SK-N-SH treated with all-trans-retinoic acid at 6 μM for 48 hours (cell line): ENCODE measurements around the gene AASS.

Experiments
- ATAC-seq: fragments of 200-7000 bp; cut with Tn5 transposase; 3 replicates; pipeline ENCODE4 v1.9.1; 2020; ENCODE audit warnings: mild to moderate bottlenecking, moderate library complexity
- ARNTL ChIP-seq: fragments of 450-650 bp; formaldehyde crosslinking; IDR thresholded peaks from 2 replicates; pipeline ENCODE4 v1.5.0; 2020; ENCODE audit warnings: low read depth, mild to moderate bottlenecking, moderate library complexity, borderline replicate concordance
- BACH2 ChIP-seq: fragments of 250-450 bp; sonication (Bioruptor Pico); IDR thresholded peaks from 2 replicates; pipeline ENCODE4 v1.9.0; 2021; ENCODE audit warnings: mild to moderate bottlenecking, borderline replicate concordance
- CSDC2 ChIP-seq: fragments of 250-450 bp; sonication (Bioruptor Pico); IDR thresholded peaks from 2 replicates; pipeline ENCODE4 v1.5.0; 2020; ENCODE audit warnings: mild to moderate bottlenecking, moderate library complexity
- ESRRG ChIP-seq: fragments of 250-450 bp; sonication (Bioruptor Pico); IDR thresholded peaks from 2 replicates; pipeline ENCODE4 v1.6.1; 2021; ENCODE audit warnings: mild to moderate bottlenecking
- GLIS3 ChIP-seq: fragments of 250-450 bp; sonication (Bioruptor Pico); IDR thresholded peaks from 2 replicates; pipeline ENCODE4 v1.5.0; 2020; ENCODE audit warnings: mild to moderate bottlenecking, moderate library complexity
- ISL1 ChIP-seq: fragments of 250-450 bp; sonication (Bioruptor Pico); IDR thresholded peaks from 2 replicates; pipeline ENCODE4 v2.1.2; 2022; ENCODE audit warnings: mild to moderate bottlenecking, moderate library complexity
- OSR1 ChIP-seq: fragments of 250-450 bp; sonication (Bioruptor Pico); IDR thresholded peaks from 2 replicates; pipeline ENCODE4 v1.8.0; 2022; ENCODE audit warnings: moderate library complexity, mild to moderate bottlenecking, inconsistent platforms
- PPARA ChIP-seq: fragments of 250-450 bp; sonication (Bioruptor Pico); IDR thresholded peaks from 2 replicates; pipeline ENCODE4 v1.5.0; 2020; ENCODE audit warnings: mild to moderate bottlenecking, borderline replicate concordance
- RARB ChIP-seq: fragments of 250-450 bp; sonication (Bioruptor Pico); IDR thresholded peaks from 2 replicates; pipeline ENCODE4 v1.8.0; 2021; ENCODE audit warnings: mild to moderate bottlenecking, moderate library complexity
- SNAI2 ChIP-seq: fragments of 250-450 bp; sonication (Bioruptor Pico); IDR thresholded peaks from 2 replicates; pipeline ENCODE4 v1.5.0; 2020; ENCODE audit warnings: mild to moderate bottlenecking, moderate library complexity
- TCF4 ChIP-seq: fragments of 250-450 bp; sonication (Bioruptor Pico); IDR thresholded peaks from 2 replicates; pipeline ENCODE4 v1.8.0; 2021; ENCODE audit warnings: mild to moderate bottlenecking, moderate library complexity, borderline replicate concordance
- TOX ChIP-seq: fragments of 250-450 bp; sonication (Bioruptor Pico); IDR thresholded peaks from 2 replicates; pipeline ENCODE4 v1.8.0; 2021; ENCODE audit warnings: mild to moderate bottlenecking, moderate library complexity, borderline replicate concordance
- ZC3H10 ChIP-seq: fragments of 250-450 bp; sonication (Bioruptor Pico); IDR thresholded peaks from 2 replicates; pipeline ENCODE4 v1.5.1; 2021; ENCODE audit warnings: mild to moderate bottlenecking, moderate library complexity
- ZFP3 ChIP-seq: fragments of 250-450 bp; sonication (Bioruptor Pico); IDR thresholded peaks from 2 replicates; pipeline ENCODE4 v1.5.0; 2020; ENCODE audit warnings: mild to moderate bottlenecking, moderate library complexity
- ZFP30 ChIP-seq: fragments of 450-650 bp; formaldehyde crosslinking; IDR thresholded peaks from 2 replicates; pipeline ENCODE4 v1.5.0; 2022; ENCODE audit warnings: mild to moderate bottlenecking, moderate library complexity
- ZNF565 ChIP-seq: fragments of 450-650 bp; formaldehyde crosslinking; conservative IDR thresholded peaks from 2 replicates; pipeline ENCODE4 v1.5.0; 2020; ENCODE audit warnings: low read depth, mild to moderate bottlenecking, moderate library complexity
- ZNF70 ChIP-seq: fragments of 450-650 bp; formaldehyde crosslinking; IDR thresholded peaks from 2 replicates; pipeline ENCODE4 v1.5.0; 2020; ENCODE audit warnings: mild to moderate bottlenecking, moderate library complexity
- ZNF8 ChIP-seq: fragments of 450-650 bp; formaldehyde crosslinking; IDR thresholded peaks from 2 replicates; pipeline ENCODE4 v1.5.0; 2020; ENCODE audit warnings: mild to moderate bottlenecking, moderate library complexity
- TF ChIP-seq, protein P1 (sequence below): fragments of 250-450 bp; sonication (Bioruptor Pico); IDR thresholded peaks from 2 replicates; pipeline ENCODE4 v1.8.0; 2021; ENCODE audit warnings: low read depth, mild to moderate bottlenecking, moderate library complexity, borderline replicate concordance
- TF ChIP-seq, protein P2 (sequence below): fragments of 250-450 bp; sonication (Bioruptor Pico); IDR thresholded peaks from 2 replicates; pipeline ENCODE4 v1.5.0; 2020; ENCODE audit warnings: mild to moderate bottlenecking, moderate library complexity
- TF ChIP-seq, protein P3 (sequence below): fragments of 250-450 bp; sonication (Bioruptor Pico); IDR thresholded peaks from 2 replicates; pipeline ENCODE4 v1.5.1; 2021; ENCODE audit warnings: mild to moderate bottlenecking, moderate library complexity
- TF ChIP-seq, protein P4 (sequence below): fragments of 250-450 bp; sonication (Bioruptor Pico); IDR thresholded peaks from 2 replicates; pipeline ENCODE4 v1.5.1; 2020; ENCODE audit warnings: low read depth, mild to moderate bottlenecking, moderate library complexity
- TF ChIP-seq, protein P5 (sequence below): fragments of 250-450 bp; sonication (Bioruptor Pico); IDR thresholded peaks from 2 replicates; pipeline ENCODE4 v1.8.0; 2020; ENCODE audit warnings: mild to moderate bottlenecking, moderate library complexity, borderline replicate concordance

The AASS gene

DNA sequence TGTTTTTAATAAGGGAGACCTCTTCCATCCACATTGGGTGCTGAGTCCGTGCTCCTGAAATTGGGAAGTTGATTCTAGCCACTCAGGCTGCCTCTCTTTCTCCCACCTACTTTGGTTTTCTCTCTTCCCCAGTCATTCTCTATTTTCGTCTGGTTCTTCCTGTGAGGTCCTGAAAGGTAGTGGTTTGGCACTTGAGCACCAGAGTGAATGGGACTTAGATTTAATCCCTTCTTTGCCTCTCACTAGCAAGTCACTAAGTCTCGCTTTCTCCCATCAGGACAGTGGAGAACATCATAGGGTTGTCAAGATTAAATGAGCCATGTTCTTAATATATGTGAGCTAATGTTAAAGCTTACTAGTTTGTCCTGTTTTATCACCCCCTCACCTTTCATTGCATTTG is 4.0 kb upstream of the AASS start:
- TF ChIP-seq OSR1 (CRISPR knock-in tag), result no peak
- no peak for TF ChIP-seq ZFP30 (CRISPR knock-in tag)
- TF ChIP-seq, protein P1, sequence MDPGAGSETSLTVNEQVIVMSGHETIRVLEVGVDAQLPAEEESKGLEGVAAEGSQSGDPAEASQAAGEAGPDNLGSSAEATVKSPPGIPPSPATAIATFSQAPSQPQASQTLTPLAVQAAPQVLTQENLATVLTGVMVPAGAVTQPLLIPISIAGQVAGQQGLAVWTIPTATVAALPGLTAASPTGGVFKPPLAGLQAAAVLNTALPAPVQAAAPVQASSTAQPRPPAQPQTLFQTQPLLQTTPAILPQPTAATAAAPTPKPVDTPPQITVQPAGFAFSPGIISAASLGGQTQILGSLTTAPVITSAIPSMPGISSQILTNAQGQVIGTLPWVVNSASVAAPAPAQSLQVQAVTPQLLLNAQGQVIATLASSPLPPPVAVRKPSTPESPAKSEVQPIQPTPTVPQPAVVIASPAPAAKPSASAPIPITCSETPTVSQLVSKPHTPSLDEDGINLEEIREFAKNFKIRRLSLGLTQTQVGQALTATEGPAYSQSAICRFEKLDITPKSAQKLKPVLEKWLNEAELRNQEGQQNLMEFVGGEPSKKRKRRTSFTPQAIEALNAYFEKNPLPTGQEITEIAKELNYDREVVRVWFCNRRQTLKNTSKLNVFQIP (CRISPR knock-in tag), result no peak
- TF ChIP-seq, protein P2, sequence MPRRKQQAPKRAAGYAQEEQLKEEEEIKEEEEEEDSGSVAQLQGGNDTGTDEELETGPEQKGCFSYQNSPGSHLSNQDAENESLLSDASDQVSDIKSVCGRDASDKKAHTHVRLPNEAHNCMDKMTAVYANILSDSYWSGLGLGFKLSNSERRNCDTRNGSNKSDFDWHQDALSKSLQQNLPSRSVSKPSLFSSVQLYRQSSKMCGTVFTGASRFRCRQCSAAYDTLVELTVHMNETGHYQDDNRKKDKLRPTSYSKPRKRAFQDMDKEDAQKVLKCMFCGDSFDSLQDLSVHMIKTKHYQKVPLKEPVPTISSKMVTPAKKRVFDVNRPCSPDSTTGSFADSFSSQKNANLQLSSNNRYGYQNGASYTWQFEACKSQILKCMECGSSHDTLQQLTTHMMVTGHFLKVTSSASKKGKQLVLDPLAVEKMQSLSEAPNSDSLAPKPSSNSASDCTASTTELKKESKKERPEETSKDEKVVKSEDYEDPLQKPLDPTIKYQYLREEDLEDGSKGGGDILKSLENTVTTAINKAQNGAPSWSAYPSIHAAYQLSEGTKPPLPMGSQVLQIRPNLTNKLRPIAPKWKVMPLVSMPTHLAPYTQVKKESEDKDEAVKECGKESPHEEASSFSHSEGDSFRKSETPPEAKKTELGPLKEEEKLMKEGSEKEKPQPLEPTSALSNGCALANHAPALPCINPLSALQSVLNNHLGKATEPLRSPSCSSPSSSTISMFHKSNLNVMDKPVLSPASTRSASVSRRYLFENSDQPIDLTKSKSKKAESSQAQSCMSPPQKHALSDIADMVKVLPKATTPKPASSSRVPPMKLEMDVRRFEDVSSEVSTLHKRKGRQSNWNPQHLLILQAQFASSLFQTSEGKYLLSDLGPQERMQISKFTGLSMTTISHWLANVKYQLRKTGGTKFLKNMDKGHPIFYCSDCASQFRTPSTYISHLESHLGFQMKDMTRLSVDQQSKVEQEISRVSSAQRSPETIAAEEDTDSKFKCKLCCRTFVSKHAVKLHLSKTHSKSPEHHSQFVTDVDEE (CRISPR knock-in tag), result no peak
- no peak for TF ChIP-seq CSDC2
- TF ChIP-seq, protein P3, sequence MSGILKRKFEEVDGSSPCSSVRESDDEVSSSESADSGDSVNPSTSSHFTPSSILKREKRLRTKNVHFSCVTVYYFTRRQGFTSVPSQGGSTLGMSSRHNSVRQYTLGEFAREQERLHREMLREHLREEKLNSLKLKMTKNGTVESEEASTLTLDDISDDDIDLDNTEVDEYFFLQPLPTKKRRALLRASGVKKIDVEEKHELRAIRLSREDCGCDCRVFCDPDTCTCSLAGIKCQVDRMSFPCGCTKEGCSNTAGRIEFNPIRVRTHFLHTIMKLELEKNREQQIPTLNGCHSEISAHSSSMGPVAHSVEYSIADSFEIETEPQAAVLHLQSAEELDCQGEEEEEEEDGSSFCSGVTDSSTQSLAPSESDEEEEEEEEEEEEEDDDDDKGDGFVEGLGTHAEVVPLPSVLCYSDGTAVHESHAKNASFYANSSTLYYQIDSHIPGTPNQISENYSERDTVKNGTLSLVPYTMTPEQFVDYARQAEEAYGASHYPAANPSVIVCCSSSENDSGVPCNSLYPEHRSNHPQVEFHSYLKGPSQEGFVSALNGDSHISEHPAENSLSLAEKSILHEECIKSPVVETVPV (CRISPR knock-in tag), result no peak
- no peak for TF ChIP-seq ZNF8 (CRISPR knock-in tag)
- TF ChIP-seq ZC3H10 (CRISPR knock-in tag), result no peak
- TF ChIP-seq SNAI2 (CRISPR knock-in tag), result no peak
- ATAC-seq, result no peak

DNA sequence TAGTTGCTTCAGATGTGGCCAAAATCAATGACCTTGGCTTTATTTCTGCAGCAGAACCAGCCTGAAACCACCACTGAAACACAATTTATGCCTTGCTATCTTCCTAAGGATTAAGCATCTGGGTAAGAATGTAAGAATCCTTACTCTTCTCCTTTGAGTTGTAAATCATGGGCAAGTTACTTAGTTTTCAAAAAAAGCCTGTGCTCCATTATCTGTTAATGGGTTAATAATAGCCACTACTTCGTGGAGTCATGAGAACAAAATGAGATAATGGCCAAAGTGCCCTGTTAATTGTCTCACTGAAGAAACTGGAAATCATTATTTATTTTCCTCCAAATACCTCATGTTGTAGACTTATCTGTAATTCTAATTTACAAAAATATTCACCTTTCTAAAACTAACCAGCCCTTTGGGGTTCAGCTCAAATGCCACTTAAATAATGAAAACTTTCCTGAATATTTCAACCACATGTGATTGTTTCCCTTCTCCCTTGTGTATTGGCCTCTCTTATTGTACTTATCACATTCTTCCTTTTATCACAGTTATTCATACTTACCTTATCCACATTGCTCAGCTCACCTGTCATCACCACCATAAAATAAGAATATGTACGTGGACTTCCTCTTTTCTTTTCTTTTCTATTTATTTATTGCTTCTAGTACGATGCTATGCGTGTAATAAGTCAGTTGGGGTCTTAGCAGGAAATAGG is 2.0 kb upstream of the AASS start:
- ATAC-seq, result no peak

More for the DNA sequence above, 2.0 kb upstream of the AASS start:
- no peak for TF ChIP-seq OSR1 (CRISPR knock-in tag)
- TF ChIP-seq, protein P4, sequence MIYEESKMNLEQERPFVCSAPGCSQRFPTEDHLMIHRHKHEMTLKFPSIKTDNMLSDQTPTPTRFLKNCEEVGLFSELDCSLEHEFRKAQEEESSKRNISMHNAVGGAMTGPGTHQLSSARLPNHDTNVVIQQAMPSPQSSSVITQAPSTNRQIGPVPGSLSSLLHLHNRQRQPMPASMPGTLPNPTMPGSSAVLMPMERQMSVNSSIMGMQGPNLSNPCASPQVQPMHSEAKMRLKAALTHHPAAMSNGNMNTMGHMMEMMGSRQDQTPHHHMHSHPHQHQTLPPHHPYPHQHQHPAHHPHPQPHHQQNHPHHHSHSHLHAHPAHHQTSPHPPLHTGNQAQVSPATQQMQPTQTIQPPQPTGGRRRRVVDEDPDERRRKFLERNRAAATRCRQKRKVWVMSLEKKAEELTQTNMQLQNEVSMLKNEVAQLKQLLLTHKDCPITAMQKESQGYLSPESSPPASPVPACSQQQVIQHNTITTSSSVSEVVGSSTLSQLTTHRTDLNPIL (CRISPR knock-in tag), result no peak
- TF ChIP-seq, protein P3 (CRISPR knock-in tag), result no peak
- TF ChIP-seq TOX (CRISPR knock-in tag), result no peak
- no peak for TF ChIP-seq BACH2 (CRISPR knock-in tag)
- TF ChIP-seq ARNTL (CRISPR knock-in tag), result no peak
- no peak for TF ChIP-seq ESRRG
- TF ChIP-seq, protein P5, sequence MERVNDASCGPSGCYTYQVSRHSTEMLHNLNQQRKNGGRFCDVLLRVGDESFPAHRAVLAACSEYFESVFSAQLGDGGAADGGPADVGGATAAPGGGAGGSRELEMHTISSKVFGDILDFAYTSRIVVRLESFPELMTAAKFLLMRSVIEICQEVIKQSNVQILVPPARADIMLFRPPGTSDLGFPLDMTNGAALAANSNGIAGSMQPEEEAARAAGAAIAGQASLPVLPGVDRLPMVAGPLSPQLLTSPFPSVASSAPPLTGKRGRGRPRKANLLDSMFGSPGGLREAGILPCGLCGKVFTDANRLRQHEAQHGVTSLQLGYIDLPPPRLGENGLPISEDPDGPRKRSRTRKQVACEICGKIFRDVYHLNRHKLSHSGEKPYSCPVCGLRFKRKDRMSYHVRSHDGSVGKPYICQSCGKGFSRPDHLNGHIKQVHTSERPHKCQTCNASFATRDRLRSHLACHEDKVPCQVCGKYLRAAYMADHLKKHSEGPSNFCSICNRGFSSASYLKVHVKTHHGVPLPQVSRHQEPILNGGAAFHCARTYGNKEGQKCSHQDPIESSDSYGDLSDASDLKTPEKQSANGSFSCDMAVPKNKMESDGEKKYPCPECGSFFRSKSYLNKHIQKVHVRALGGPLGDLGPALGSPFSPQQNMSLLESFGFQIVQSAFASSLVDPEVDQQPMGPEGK (CRISPR knock-in tag), result no peak
- TF ChIP-seq, protein P2 (CRISPR knock-in tag), result no peak
- no peak for TF ChIP-seq ZC3H10 (CRISPR knock-in tag)
- TF ChIP-seq RARB (CRISPR knock-in tag), result no peak
- no peak for TF ChIP-seq TCF4 (CRISPR knock-in tag)
- TF ChIP-seq ISL1, result no peak
- TF ChIP-seq ZNF8 (CRISPR knock-in tag), result no peak
- TF ChIP-seq GLIS3, result no peak
- no peak for TF ChIP-seq PPARA
- no peak for TF ChIP-seq ZFP3 (CRISPR knock-in tag)
- TF ChIP-seq ZNF70 (CRISPR knock-in tag), result no peak
- TF ChIP-seq CSDC2, result no peak
- no peak for TF ChIP-seq ZNF565 (CRISPR knock-in tag)
